Transverse colon (tissue), 4 donors: ENCODE measurements around the gene NR4A3. TPM values are rescaled to one million over a fixed set of nuclear protein-coding genes. Genes with fewer than 3 reads are reported as not detected.

Experiments
- DNase-seq: peaks from one replicate; pipeline ENCODE4 v3.0.0-alpha.2; 2019
- H3K27ac ChIP-seq, 4 donors: fragments of 200-600 bp; sonication (generic); 2 replicates each; pipeline ENCODE4 v1.5.1; 2016 to 2018; ENCODE audit warnings: inconsistent platforms in 4 of 4
- H3K27me3 ChIP-seq: fragments of 200-600 bp; sonication (generic); 2 replicates; pipeline ENCODE4 v1.5.1; 2017; ENCODE audit warnings: inconsistent platforms
- H3K36me3 ChIP-seq, 4 donors: fragments of 200-600 bp; sonication (generic); 2 replicates each; pipeline ENCODE4 v1.5.1; 2017 to 2019; ENCODE audit warnings: inconsistent platforms in 4 of 4
- H3K4me1 ChIP-seq, 4 donors: fragments of 200-600 bp; sonication (generic); 2 replicates each; pipeline ENCODE4 v1.5.1; 2017 to 2020; ENCODE audit warnings: inconsistent platforms in 4 of 4
- H3K4me3 ChIP-seq, 4 donors: fragments of 200-600 bp; sonication (generic); 1 replicate in 1 of 4; 2 replicates in 3 of 4; pipeline versions ENCODE4 v1.5.1 to v1.6.1; 2017 to 2019; ENCODE audit warnings: inconsistent platforms in 4 of 4
- H3K9me3 ChIP-seq, 2 donors: fragments of 200-600 bp; sonication (generic); 2 replicates each; pipeline ENCODE4 v1.5.1; 2017 to 2019; ENCODE audit warnings: inconsistent platforms in 2 of 2
- EP300 ChIP-seq: sonication (generic); formaldehyde crosslinking; IDR thresholded peaks from one replicate; pipeline ENCODE4 v1.6.1; 2017; ENCODE audit warnings: antibody characterized with exemption, low read depth
- POLR2A ChIP-seq: fragments of 450-650 bp; IDR thresholded peaks from one replicate; pipeline ENCODE4 v1.6.1; 2016; ENCODE audit warnings: antibody characterized with exemption, mild to moderate bottlenecking, moderate library complexity
- POLR2AphosphoS5 ChIP-seq, 3 donors: sonication (generic); formaldehyde crosslinking; IDR thresholded peaks; one replicate each; pipeline ENCODE4 v1.6.1; 2016; ENCODE audit warnings: antibody characterized with exemption in 3 of 3
- WGBS, 2 donors: methylation state at CpG; one replicate each; pipeline ENCODE4 v1.1.5; 2018; ENCODE audit warnings: low coverage in 1 of 2; 5-methylcytosine and 5-hydroxymethylcytosine counted together
- in situ Hi-C, 4 donors: fragments of 200-750 bp; cut with MboI; loops; one replicate each; pipeline versions ENCODE4 v1.15.0 to v1.15.1; 2017; ENCODE audit warnings: low sequenced_read_pairs in 3 of 4, low pct_ligation_motif_present in 1 of 4, low pct_unique_long_range_greater_than_20kb in 1 of 4
- intact Hi-C: fragments of 100-400 bp; cut with DNase I; formaldehyde crosslinking; loops from one replicate; pipeline ENCODE4 v1.15.1; 2023; ENCODE audit warnings: low total_unique reads
- total RNA-seq, 4 donors: library from RNA; depleted of rRNA; stranded (reverse); fragments of >200 nt; gene quantifications; one replicate each; pipeline ENCODE4 v1.1.0, GENCODE V29; 2016
- TF ChIP-seq, protein P1 (sequence below), 5 experiments: fragments of 200-600 bp in 3 of 5; fragments of 450-650 bp in 2 of 5; sonication (generic) in 3 of 5; IDR thresholded peaks; 1 replicate in 2 of 5; 2 replicates in 3 of 5; pipeline ENCODE4 v1.5.1; 2016 to 2017; ENCODE audit warnings: antibody characterized with exemption in 5 of 5, inconsistent platforms in 3 of 5, mild to moderate bottlenecking in 2 of 5, moderate library complexity in 1 of 5

NR4A3 gene
- total RNA-seq, 4 donors from 2014 or later = 0.48 to 3.4 (median 1.3) TPM

- intact Hi-C loops (no loop called here), in situ Hi-C loops (no loop called here)
- Histone ChIP-seq H3K4me3 (no peak overlapping the region), H3K27me3 (no peaks in the 10 kb centered on the region), H3K4me1 (no peaks in the 10 kb centered on the region), H3K36me3 (no peaks in the 10 kb centered on the region), H3K27ac (no peak overlapping the region), H3K9me3 (no peaks in the 10 kb centered on the region)
- no peak for DNase-seq
- TF ChIP-seq, protein P1, sequence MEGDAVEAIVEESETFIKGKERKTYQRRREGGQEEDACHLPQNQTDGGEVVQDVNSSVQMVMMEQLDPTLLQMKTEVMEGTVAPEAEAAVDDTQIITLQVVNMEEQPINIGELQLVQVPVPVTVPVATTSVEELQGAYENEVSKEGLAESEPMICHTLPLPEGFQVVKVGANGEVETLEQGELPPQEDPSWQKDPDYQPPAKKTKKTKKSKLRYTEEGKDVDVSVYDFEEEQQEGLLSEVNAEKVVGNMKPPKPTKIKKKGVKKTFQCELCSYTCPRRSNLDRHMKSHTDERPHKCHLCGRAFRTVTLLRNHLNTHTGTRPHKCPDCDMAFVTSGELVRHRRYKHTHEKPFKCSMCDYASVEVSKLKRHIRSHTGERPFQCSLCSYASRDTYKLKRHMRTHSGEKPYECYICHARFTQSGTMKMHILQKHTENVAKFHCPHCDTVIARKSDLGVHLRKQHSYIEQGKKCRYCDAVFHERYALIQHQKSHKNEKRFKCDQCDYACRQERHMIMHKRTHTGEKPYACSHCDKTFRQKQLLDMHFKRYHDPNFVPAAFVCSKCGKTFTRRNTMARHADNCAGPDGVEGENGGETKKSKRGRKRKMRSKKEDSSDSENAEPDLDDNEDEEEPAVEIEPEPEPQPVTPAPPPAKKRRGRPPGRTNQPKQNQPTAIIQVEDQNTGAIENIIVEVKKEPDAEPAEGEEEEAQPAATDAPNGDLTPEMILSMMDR (IDR thresholded peaks at IDR 0.05) = no peak
- TF ChIP-seq EP300 = no peak
- TF ChIP-seq POLR2AphosphoS5 (IDR thresholded peaks at IDR 0.05) = no peak
- no peak for TF ChIP-seq POLR2A
These were observed 46.3 kb downstream of the NR4A3 start for GRCh38 chr9:99867968-99868367.

- no peaks in the 10 kb centered on the region for H3K27me3 ChIP-seq
- no peaks in the 10 kb centered on the region for H3K4me1 ChIP-seq
- no peak for DNase-seq
- H3K4me3 ChIP-seq = no peak overlapping the region
- no peaks in the 10 kb centered on the region for H3K9me3 ChIP-seq
- H3K27ac ChIP-seq = no peak overlapping the region
- in situ Hi-C loops = no loop called here
- 81 to 83% methylated on average over 2 of the region's 2 CpGs for WGBS, 2 donors
- TF ChIP-seq POLR2A (no peak), POLR2AphosphoS5 (IDR thresholded peaks at IDR 0.05) (no peak), EP300 (no peak)
- TF ChIP-seq, protein P1 (IDR thresholded peaks at IDR 0.05) = no peak
- H3K36me3 ChIP-seq = no peaks in the 10 kb centered on the region
- intact Hi-C loops = no loop called here
These were observed 47.2 kb downstream of the NR4A3 start for GRCh38 chr9:99868845-99869244.

GRCh38 chr9:99870126-99870525 lies 48.4 kb downstream of the NR4A3 start:
- WGBS, 2 donors = 86 to 87% methylated on average over 4 to 5 of the region's 5 CpGs
- in situ Hi-C loops (no loop called here), intact Hi-C loops (no loop called here)
- no peak for DNase-seq
- H3K27me3 ChIP-seq = no peaks in the 10 kb centered on the region
- H3K4me3 ChIP-seq = no peak overlapping the region
- H3K36me3 ChIP-seq = no peaks in the 10 kb centered on the region
- TF ChIP-seq, protein P1 (IDR thresholded peaks at IDR 0.05) = no peak
- TF ChIP-seq POLR2A (no peak), EP300 (no peak), POLR2AphosphoS5 (IDR thresholded peaks at IDR 0.05) (no peak)
- H3K4me1 ChIP-seq = no peaks in the 10 kb centered on the region
- no peak overlapping the region for H3K27ac ChIP-seq
- no peaks in the 10 kb centered on the region for H3K9me3 ChIP-seq

DNA sequence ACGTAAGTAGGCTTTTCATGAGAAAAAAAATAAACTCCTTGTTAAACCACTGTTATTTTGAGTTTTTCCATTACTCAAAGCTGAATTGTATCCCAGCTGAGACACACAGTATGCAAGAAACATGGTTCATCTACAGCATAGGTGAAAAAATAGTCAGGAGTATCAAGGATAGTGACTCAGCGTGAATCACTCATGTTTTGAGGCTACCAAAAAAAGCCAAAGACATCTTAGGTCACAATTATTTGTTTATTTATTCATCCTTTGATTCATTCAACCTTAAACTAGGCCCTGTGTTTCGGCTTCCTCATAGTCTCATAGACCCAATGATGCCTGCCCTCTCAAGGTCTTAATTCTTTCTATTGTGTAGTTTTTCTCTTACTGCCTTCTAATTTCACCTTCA lies 51.8 kb downstream of the NR4A3 start:
- no peaks in the 10 kb centered on the region for H3K9me3 ChIP-seq
- intact Hi-C loops (no loop called here), in situ Hi-C loops (no loop called here)
- WGBS, 2 donors = 92 to 93% methylated on average over 2 to 3 of the region's 3 CpGs
- TF ChIP-seq, protein P1 (IDR thresholded peaks at IDR 0.05) = no peak
- TF ChIP-seq POLR2A = no peak
- H3K27me3 ChIP-seq = no peaks in the 10 kb centered on the region
- no peak overlapping the region for H3K27ac ChIP-seq
- no peaks in the 10 kb centered on the region for H3K36me3 ChIP-seq
- DNase-seq = no peak
- H3K4me3 ChIP-seq = no peak overlapping the region
- H3K4me1 ChIP-seq = no peaks in the 10 kb centered on the region
